Measurements from ENCODE around the gene FASTK.

Gene FASTK

DNA sequence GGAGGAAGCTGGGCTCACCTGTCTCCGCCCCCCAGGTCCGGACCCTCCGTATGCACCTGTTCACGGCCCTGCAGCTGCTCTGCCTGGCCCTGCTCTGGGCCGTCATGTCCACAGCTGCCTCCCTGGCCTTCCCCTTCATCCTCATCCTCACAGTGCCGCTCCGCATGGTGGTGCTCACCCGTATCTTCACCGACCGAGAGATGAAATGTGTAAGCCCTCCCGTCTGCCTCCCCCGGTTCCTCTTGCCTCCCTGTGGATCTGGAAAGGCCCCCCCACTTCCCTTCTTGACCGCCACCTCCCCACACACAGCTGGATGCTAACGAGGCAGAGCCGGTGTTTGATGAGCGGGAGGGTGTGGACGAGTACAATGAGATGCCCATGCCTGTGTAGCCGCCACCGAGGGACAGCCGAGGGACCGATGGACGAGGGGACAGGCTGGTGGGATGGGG, 4.6 kb downstream of the FASTK start:
- Histone ChIP-seq H3F3A (ENCODE audit: low read depth) (0 out of 2 replicates have a peak, but pooled peaks cover 5% of the 10 kb centered on the region), H3K4me3 (ENCODE audit: low read length, poor library complexity, severe bottlenecking) (no peak overlapping the region), H3K9me3 (ENCODE audit: insufficient read depth, low read depth, low read length) (no peaks in the 10 kb centered on the region), H4K20me1 (ENCODE audit: insufficient read depth, low read length, poor library complexity, severe bottlenecking) (peaks cover 14% of the 10 kb centered on the region), H3K9ac (ENCODE audit: low read depth, low read length, poor library complexity, severe bottlenecking) (no peak overlapping the region), H3K79me2 (ENCODE audit: insufficient read depth, low read length) (peaks cover 18% of the 10 kb centered on the region), H3K9me2 (replicated peaks; ENCODE audit: low read depth, low read length) (no peaks in the 10 kb centered on the region), H3K36me3 (ENCODE audit: insufficient read depth, low read length) (peaks cover 41% of the 10 kb centered on the region; the same call in 1 of the 2 replicates), H2AFZ (ENCODE audit: low read length) (no peak overlapping the region), H3K4me1 (ENCODE audit: insufficient read depth, low read length, poor library complexity, severe bottlenecking) (peaks cover 15% of the 10 kb centered on the region), H3K4me2 (ENCODE audit: low read depth, low read length, poor library complexity, severe bottlenecking) (no peak overlapping the region), H3K27me3 (ENCODE audit: insufficient read depth, low read length, poor library complexity, severe bottlenecking) (no peaks in the 10 kb centered on the region)
- TF ChIP-seq CTCF (conservative IDR thresholded peaks at IDR 0.05; ENCODE audit: low read length) (no peak), EZH2phosphoT487 (IDR thresholded peaks at IDR 0.05; ENCODE audit: borderline replicate concordance) (no peak)

GRCh38 chr7:151075662-151075971, 5.0 kb downstream of the FASTK start:
- Histone ChIP-seq H3K36me3 (ENCODE audit: insufficient read depth, low read length) (peaks cover 45% of the 10 kb centered on the region; the same call in 1 of the 2 replicates), H3K9me3 (ENCODE audit: insufficient read depth, low read depth, low read length) (no peaks in the 10 kb centered on the region)

GRCh38 chr7:151074817-151075661, 5.6 kb downstream of the FASTK start:
- Histone ChIP-seq H3K36me3 (ENCODE audit: insufficient read depth, low read length) (peaks cover 50% of the 10 kb centered on the region; the same call in 1 of the 2 replicates), H3K79me2 (ENCODE audit: insufficient read depth, low read length) (peaks cover 12% of the 10 kb centered on the region), H3F3A (ENCODE audit: low read depth) (0 out of 2 replicates have a peak, but pooled peaks cover 5% of the 10 kb centered on the region), H2AFZ (ENCODE audit: low read length) (no peak overlapping the region), H4K20me1 (ENCODE audit: insufficient read depth, low read length, poor library complexity, severe bottlenecking) (peaks cover 10% of the 10 kb centered on the region), H3K27me3 (ENCODE audit: insufficient read depth, low read length, poor library complexity, severe bottlenecking) (no peaks in the 10 kb centered on the region), H3K4me1 (ENCODE audit: insufficient read depth, low read length, poor library complexity, severe bottlenecking) (peaks cover 15% of the 10 kb centered on the region), H3K4me2 (ENCODE audit: low read depth, low read length, poor library complexity, severe bottlenecking) (no peak overlapping the region), H3K9me3 (ENCODE audit: insufficient read depth, low read depth, low read length) (no peaks in the 10 kb centered on the region), H3K9me2 (replicated peaks; ENCODE audit: low read depth, low read length) (no peaks in the 10 kb centered on the region), H3K4me3 (ENCODE audit: low read length, poor library complexity, severe bottlenecking) (no peak overlapping the region), H3K9ac (ENCODE audit: low read depth, low read length, poor library complexity, severe bottlenecking) (no peak overlapping the region)
- TF ChIP-seq CTCF (conservative IDR thresholded peaks at IDR 0.05; ENCODE audit: low read length) (no peak), EZH2phosphoT487 (IDR thresholded peaks at IDR 0.05; ENCODE audit: borderline replicate concordance) (no peak)

More at GRCh38 chr7:151075662-151075971, 5.0 kb downstream of the FASTK start:
- Histone ChIP-seq H3K9me2 (replicated peaks; ENCODE audit: low read depth, low read length) (no peaks in the 10 kb centered on the region), H3K79me2 (ENCODE audit: insufficient read depth, low read length) (peaks cover 18% of the 10 kb centered on the region), H3K4me3 (ENCODE audit: low read length, poor library complexity, severe bottlenecking) (no peak overlapping the region), H4K20me1 (ENCODE audit: insufficient read depth, low read length, poor library complexity, severe bottlenecking) (peaks cover 14% of the 10 kb centered on the region), H3F3A (ENCODE audit: low read depth) (0 out of 2 replicates have a peak, but pooled peaks cover 5% of the 10 kb centered on the region), H3K9ac (ENCODE audit: low read depth, low read length, poor library complexity, severe bottlenecking) (no peak overlapping the region), H2AFZ (ENCODE audit: low read length) (no peak overlapping the region), H3K27me3 (ENCODE audit: insufficient read depth, low read length, poor library complexity, severe bottlenecking) (no peaks in the 10 kb centered on the region), H3K4me2 (ENCODE audit: low read depth, low read length, poor library complexity, severe bottlenecking) (no peak overlapping the region), H3K4me1 (ENCODE audit: insufficient read depth, low read length, poor library complexity, severe bottlenecking) (peaks cover 15% of the 10 kb centered on the region)
- TF ChIP-seq CTCF (conservative IDR thresholded peaks at IDR 0.05; ENCODE audit: low read length) (no peak), EZH2phosphoT487 (IDR thresholded peaks at IDR 0.05; ENCODE audit: borderline replicate concordance) (no peak)

Measured in Loucy (cell line).